WTC11 (cell line): ENCODE measurements around the gene NOG. TPM values are rescaled to one million over a fixed set of nuclear protein-coding genes. Genes with fewer than 3 reads are reported as not detected.

Experiments
- ATAC-seq: fragments of 200-7000 bp; cut with Tn5 transposase; 2 replicates; pipeline ENCODE4 v1.10.0; 2021; ENCODE audit warnings: mild to moderate bottlenecking, moderate library complexity
- CTCF ChIA-PET: fragments of 300-600 bp; sonication (Branson Sonifier 250); formaldehyde crosslinking; loops from one replicate; lab custom pipeline; 2021; ENCODE audit warnings: antibody characterized with exemption; lab: Charles Lee
- POLR2A ChIA-PET: fragments of 350-600 bp; sonication (Branson Sonifier 250); formaldehyde crosslinking; loops from one replicate; lab custom pipeline; 2021; ENCODE audit warnings: antibody characterized with exemption; lab: Charles Lee
- DNase-seq: peaks from one replicate; pipeline ENCODE4 v3.0.0; 2021; ENCODE audit warnings: low spot score
- H3K27ac Mint-ChIP-seq: 2 replicates; pipeline ENCODE4 v1.8.0; 2021; ENCODE audit warnings: mixed read lengths
- H3K27me3 Mint-ChIP-seq: 2 replicates; pipeline ENCODE4 v1.8.0; 2021; ENCODE audit warnings: low read depth, mild to moderate bottlenecking, moderate library complexity, mixed read lengths
- H3K36me3 Mint-ChIP-seq: 2 replicates; pipeline ENCODE4 v1.8.0; 2021; ENCODE audit warnings: mixed read lengths
- H3K4me1 Mint-ChIP-seq: 2 replicates; pipeline ENCODE4 v1.8.0; 2022; ENCODE audit warnings: mixed read lengths
- H3K4me3 Mint-ChIP-seq: 2 replicates; pipeline ENCODE4 v1.8.0; 2021; ENCODE audit warnings: mild to moderate bottlenecking, moderate library complexity, mixed read lengths
- H3K9me3 Mint-ChIP-seq: 2 replicates; pipeline ENCODE4 v1.8.0; 2021; ENCODE audit warnings: mixed read lengths
- ELF4 ChIP-seq: sonication (generic); formaldehyde crosslinking; IDR thresholded peaks from 2 replicates; pipeline ENCODE4 v1.8.1; 2022; ENCODE audit warnings: low read depth, mild to moderate bottlenecking, moderate library complexity, missing genetic modification reagents
- ETV6 ChIP-seq: sonication (generic); formaldehyde crosslinking; IDR thresholded peaks from 2 replicates; pipeline ENCODE4 v1.8.1; 2022; ENCODE audit warnings: mild to moderate bottlenecking, missing genetic modification reagents
- FOXP1 ChIP-seq: sonication (generic); formaldehyde crosslinking; IDR thresholded peaks from 2 replicates; pipeline ENCODE4 v1.8.0; 2022; ENCODE audit warnings: missing genetic modification reagents, mild to moderate bottlenecking, moderate library complexity, borderline replicate concordance
- GABPB1 ChIP-seq: sonication (generic); formaldehyde crosslinking; IDR thresholded peaks from 2 replicates; pipeline ENCODE4 v1.8.1; 2023; ENCODE audit warnings: mild to moderate bottlenecking, missing genetic modification reagents
- GTF2I ChIP-seq: fragments of 250-450 bp; sonication (Bioruptor Pico); conservative IDR thresholded peaks from 2 replicates; pipeline ENCODE4 v1.4.0; 2021; ENCODE audit warnings: mild to moderate bottlenecking
- HMGXB4 ChIP-seq: sonication (generic); formaldehyde crosslinking; IDR thresholded peaks from 2 replicates; pipeline ENCODE4 v1.8.1; 2023; ENCODE audit warnings: mild to moderate bottlenecking, moderate library complexity, missing genetic modification reagents
- MAX ChIP-seq: sonication (generic); formaldehyde crosslinking; IDR thresholded peaks from 2 replicates; pipeline ENCODE4 v1.8.0; 2022; ENCODE audit warnings: mild to moderate bottlenecking, missing genetic modification reagents
- MYBL2 ChIP-seq: sonication (generic); formaldehyde crosslinking; IDR thresholded peaks from 2 replicates; pipeline ENCODE4 v1.8.1; 2023; ENCODE audit warnings: mild to moderate bottlenecking, moderate library complexity, missing genetic modification reagents
- OVOL2 ChIP-seq: fragments of 250-450 bp; sonication (Bioruptor Pico); IDR thresholded peaks from 2 replicates; pipeline ENCODE4 v1.9.0; 2021; ENCODE audit warnings: mild to moderate bottlenecking, borderline replicate concordance
- RELA ChIP-seq: sonication (generic); formaldehyde crosslinking; IDR thresholded peaks from 2 replicates; pipeline ENCODE4 v1.8.1; 2022; ENCODE audit warnings: missing genetic modification reagents, mild to moderate bottlenecking, borderline replicate concordance
- ZNF219 ChIP-seq: sonication (generic); formaldehyde crosslinking; IDR thresholded peaks from 2 replicates; pipeline ENCODE4 v1.8.0; 2023; ENCODE audit warnings: missing genetic modification reagents, mild to moderate bottlenecking, borderline replicate concordance
- total RNA-seq: library from RNA; stranded (reverse); gene quantifications from 3 replicates; pipeline ENCODE4 v1.2.3, GENCODE V29; 2021
- TF ChIP-seq, protein P1 (sequence below): sonication (generic); formaldehyde crosslinking; IDR thresholded peaks from 2 replicates; pipeline ENCODE4 v1.8.0; 2022; ENCODE audit warnings: mild to moderate bottlenecking, missing genetic modification reagents
- TF ChIP-seq, protein P2 (sequence below): sonication (generic); formaldehyde crosslinking; IDR thresholded peaks from 2 replicates; pipeline ENCODE4 v1.8.1; 2023; ENCODE audit warnings: mild to moderate bottlenecking, missing genetic modification reagents
- TF ChIP-seq, protein P3 (sequence below): fragments of 250-450 bp; sonication (Bioruptor Pico); IDR thresholded peaks from 2 replicates; pipeline ENCODE4 v2.1.2; 2022; ENCODE audit warnings: mild to moderate bottlenecking, moderate library complexity
- TF ChIP-seq, protein P4 (sequence below): fragments of 200-600 bp; IDR thresholded peaks from 2 replicates; pipeline ENCODE4 v1.8.0; 2022; ENCODE audit warnings: antibody characterized with exemption

Gene NOG
- total RNA-seq, 1 experiment from 2014 or later = 1.2 TPM

GRCh38 chr17:56592487-56593085 is 913 bp upstream of the NOG start:
- CTCF ChIA-PET = interaction anchor here (0.5 to 4.5 kb wide), 27 partner anchors 8 to 221 kb away, joined by 3 to 57 read pairs (median 4); no protein-coding TSS in a partner anchor

More at GRCh38 chr17:56592487-56593085, 913 bp upstream of the NOG start:
- ATAC-seq (peak; percentile 49), DNase-seq (peak; percentile 77)
- TF ChIP-seq, protein P1, sequence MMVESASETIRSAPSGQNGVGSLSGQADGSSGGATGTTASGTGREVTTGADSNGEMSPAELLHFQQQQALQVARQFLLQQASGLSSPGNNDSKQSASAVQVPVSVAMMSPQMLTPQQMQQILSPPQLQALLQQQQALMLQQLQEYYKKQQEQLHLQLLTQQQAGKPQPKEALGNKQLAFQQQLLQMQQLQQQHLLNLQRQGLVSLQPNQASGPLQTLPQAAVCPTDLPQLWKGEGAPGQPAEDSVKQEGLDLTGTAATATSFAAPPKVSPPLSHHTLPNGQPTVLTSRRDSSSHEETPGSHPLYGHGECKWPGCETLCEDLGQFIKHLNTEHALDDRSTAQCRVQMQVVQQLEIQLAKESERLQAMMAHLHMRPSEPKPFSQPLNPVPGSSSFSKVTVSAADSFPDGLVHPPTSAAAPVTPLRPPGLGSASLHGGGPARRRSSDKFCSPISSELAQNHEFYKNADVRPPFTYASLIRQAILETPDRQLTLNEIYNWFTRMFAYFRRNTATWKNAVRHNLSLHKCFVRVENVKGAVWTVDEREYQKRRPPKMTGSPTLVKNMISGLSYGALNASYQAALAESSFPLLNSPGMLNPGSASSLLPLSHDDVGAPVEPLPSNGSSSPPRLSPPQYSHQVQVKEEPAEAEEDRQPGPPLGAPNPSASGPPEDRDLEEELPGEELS (CRISPR knock-in tag) = no peak
- TF ChIP-seq MAX (CRISPR knock-in tag) (peak; percentile 26; the same call in 1 of the 2 replicates), RELA (CRISPR knock-in tag) (no peak), HMGXB4 (CRISPR knock-in tag) (peak; percentile 74; the same call in 1 of the 2 replicates), ZNF219 (CRISPR knock-in tag) (no peak), GABPB1 (CRISPR knock-in tag) (no peak), ELF4 (CRISPR knock-in tag) (no peak), MYBL2 (CRISPR knock-in tag) (no peak), ETV6 (CRISPR knock-in tag) (no peak), GTF2I (CRISPR knock-in tag) (no peak), OVOL2 (CRISPR knock-in tag) (no peak), FOXP1 (CRISPR knock-in tag) (peak; percentile 53; the same call in 1 of the 2 replicates)
- TF ChIP-seq, protein P2, sequence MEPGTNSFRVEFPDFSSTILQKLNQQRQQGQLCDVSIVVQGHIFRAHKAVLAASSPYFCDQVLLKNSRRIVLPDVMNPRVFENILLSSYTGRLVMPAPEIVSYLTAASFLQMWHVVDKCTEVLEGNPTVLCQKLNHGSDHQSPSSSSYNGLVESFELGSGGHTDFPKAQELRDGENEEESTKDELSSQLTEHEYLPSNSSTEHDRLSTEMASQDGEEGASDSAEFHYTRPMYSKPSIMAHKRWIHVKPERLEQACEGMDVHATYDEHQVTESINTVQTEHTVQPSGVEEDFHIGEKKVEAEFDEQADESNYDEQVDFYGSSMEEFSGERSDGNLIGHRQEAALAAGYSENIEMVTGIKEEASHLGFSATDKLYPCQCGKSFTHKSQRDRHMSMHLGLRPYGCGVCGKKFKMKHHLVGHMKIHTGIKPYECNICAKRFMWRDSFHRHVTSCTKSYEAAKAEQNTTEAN (CRISPR knock-in tag) = no peak
- TF ChIP-seq, protein P3, sequence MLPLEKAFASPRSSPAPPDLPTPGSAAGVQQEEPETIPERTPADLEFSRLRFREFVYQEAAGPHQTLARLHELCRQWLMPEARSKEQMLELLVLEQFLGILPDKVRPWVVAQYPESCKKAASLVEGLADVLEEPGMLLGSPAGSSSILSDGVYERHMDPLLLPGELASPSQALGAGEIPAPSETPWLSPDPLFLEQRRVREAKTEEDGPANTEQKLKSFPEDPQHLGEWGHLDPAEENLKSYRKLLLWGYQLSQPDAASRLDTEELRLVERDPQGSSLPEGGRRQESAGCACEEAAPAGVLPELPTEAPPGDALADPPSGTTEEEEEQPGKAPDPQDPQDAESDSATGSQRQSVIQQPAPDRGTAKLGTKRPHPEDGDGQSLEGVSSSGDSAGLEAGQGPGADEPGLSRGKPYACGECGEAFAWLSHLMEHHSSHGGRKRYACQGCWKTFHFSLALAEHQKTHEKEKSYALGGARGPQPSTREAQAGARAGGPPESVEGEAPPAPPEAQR (CRISPR knock-in tag) = no peak
- TF ChIP-seq, protein P4, sequence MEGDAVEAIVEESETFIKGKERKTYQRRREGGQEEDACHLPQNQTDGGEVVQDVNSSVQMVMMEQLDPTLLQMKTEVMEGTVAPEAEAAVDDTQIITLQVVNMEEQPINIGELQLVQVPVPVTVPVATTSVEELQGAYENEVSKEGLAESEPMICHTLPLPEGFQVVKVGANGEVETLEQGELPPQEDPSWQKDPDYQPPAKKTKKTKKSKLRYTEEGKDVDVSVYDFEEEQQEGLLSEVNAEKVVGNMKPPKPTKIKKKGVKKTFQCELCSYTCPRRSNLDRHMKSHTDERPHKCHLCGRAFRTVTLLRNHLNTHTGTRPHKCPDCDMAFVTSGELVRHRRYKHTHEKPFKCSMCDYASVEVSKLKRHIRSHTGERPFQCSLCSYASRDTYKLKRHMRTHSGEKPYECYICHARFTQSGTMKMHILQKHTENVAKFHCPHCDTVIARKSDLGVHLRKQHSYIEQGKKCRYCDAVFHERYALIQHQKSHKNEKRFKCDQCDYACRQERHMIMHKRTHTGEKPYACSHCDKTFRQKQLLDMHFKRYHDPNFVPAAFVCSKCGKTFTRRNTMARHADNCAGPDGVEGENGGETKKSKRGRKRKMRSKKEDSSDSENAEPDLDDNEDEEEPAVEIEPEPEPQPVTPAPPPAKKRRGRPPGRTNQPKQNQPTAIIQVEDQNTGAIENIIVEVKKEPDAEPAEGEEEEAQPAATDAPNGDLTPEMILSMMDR = peak; percentile 96
- Mint-ChIP-seq H3K27me3 (peaks cover 58% of the 10 kb centered on the region), H3K4me3 (peak overlapping the region; percentile 73), H3K27ac (no peak overlapping the region), H3K9me3 (no peaks in the 10 kb centered on the region), H3K4me1 (peaks cover 15% of the 10 kb centered on the region), H3K36me3 (no peaks in the 10 kb centered on the region)
- POLR2A ChIA-PET = interaction anchor here (0.6 to 1.3 kb wide), 4 partner anchors 64 to 123 kb away, joined by 3 to 4 read pairs (median 4); no protein-coding TSS in a partner anchor
